HEK293 (cell line): ENCODE data around the gene ECM1.

Experiments
- FEZF1 ChIP-seq: fragments of 450-650 bp; formaldehyde crosslinking; IDR thresholded peaks from 2 replicates; pipeline ENCODE4 v1.5.1; 2016; ENCODE audit warnings: missing biosample characterization, missing genetic modification characterization
- HOXC10 ChIP-seq: sonication (generic); formaldehyde crosslinking; IDR thresholded peaks from 2 replicates; pipeline ENCODE4 v1.8.1; 2023; ENCODE audit warnings: mild to moderate bottlenecking, missing genetic modification reagents
- KLF7 ChIP-seq: fragments of 450-650 bp; formaldehyde crosslinking; IDR thresholded peaks from 2 replicates; pipeline ENCODE4 v1.5.1; 2016; ENCODE audit warnings: missing biosample characterization, missing genetic modification characterization, borderline replicate concordance
- REST ChIP-seq: fragments of 450-650 bp; formaldehyde crosslinking; IDR thresholded peaks from 2 replicates; pipeline ENCODE4 v1.5.1; 2016; ENCODE audit warnings: missing biosample characterization, missing genetic modification characterization
- SCRT1 ChIP-seq: fragments of 450-650 bp; formaldehyde crosslinking; IDR thresholded peaks from 2 replicates; pipeline ENCODE4 v1.5.1; 2016; ENCODE audit warnings: missing biosample characterization, missing genetic modification characterization, borderline replicate concordance
- SP2 ChIP-seq: fragments of 450-650 bp; formaldehyde crosslinking; IDR thresholded peaks from 2 replicates; pipeline ENCODE4 v1.5.1; 2016; ENCODE audit warnings: missing biosample characterization, missing genetic modification characterization
- ZBTB7A ChIP-seq: fragments of 450-650 bp; formaldehyde crosslinking; IDR thresholded peaks from 2 replicates; pipeline ENCODE4 v1.5.1; 2016; ENCODE audit warnings: low read depth, missing biosample characterization, missing genetic modification characterization
- ZNF138 ChIP-seq: fragments of 450-650 bp; formaldehyde crosslinking; IDR thresholded peaks from 2 replicates; pipeline ENCODE4 v1.5.1; 2016; ENCODE audit warnings: missing biosample characterization, missing genetic modification characterization, borderline replicate concordance
- ZNF146 ChIP-seq: fragments of 450-650 bp; formaldehyde crosslinking; IDR thresholded peaks from 2 replicates; pipeline ENCODE4 v1.5.1; 2016; ENCODE audit warnings: missing biosample characterization, missing genetic modification characterization
- ZNF148 ChIP-seq: fragments of 450-650 bp; formaldehyde crosslinking; IDR thresholded peaks from 2 replicates; pipeline ENCODE4 v1.5.0; 2017; ENCODE audit warnings: missing biosample characterization, missing genetic modification characterization, borderline replicate concordance
- ZNF175 ChIP-seq: fragments of 450-650 bp; formaldehyde crosslinking; IDR thresholded peaks from 2 replicates; pipeline ENCODE4 v1.5.1; 2016; ENCODE audit warnings: missing biosample characterization, missing genetic modification characterization
- ZNF366 ChIP-seq: fragments of 450-650 bp; formaldehyde crosslinking; conservative IDR thresholded peaks from 2 replicates; pipeline ENCODE4 v1.5.1; 2016; ENCODE audit warnings: missing biosample characterization, missing genetic modification characterization
- ZNF37A ChIP-seq: fragments of 450-650 bp; IDR thresholded peaks from 2 replicates; pipeline ENCODE4 v1.5.1; 2018; ENCODE audit warnings: missing biosample characterization, missing genetic modification characterization
- ZNF398 ChIP-seq: fragments of 450-650 bp; formaldehyde crosslinking; IDR thresholded peaks from 2 replicates; pipeline ENCODE4 v1.5.1; 2017; ENCODE audit warnings: missing biosample characterization, missing genetic modification characterization
- ZNF518A ChIP-seq: fragments of 450-650 bp; formaldehyde crosslinking; conservative IDR thresholded peaks from 2 replicates; pipeline ENCODE4 v1.5.1; 2016; ENCODE audit warnings: low read depth, missing biosample characterization, missing genetic modification characterization
- ZNF549 ChIP-seq: fragments of 450-650 bp; IDR thresholded peaks from 2 replicates; pipeline ENCODE4 v1.5.1; 2018; ENCODE audit warnings: missing biosample characterization, missing genetic modification characterization, mild to moderate bottlenecking, inconsistent platforms, moderate library complexity
- ZNF571 ChIP-seq: fragments of 450-650 bp; formaldehyde crosslinking; IDR thresholded peaks from 2 replicates; pipeline ENCODE4 v1.5.0; 2017; ENCODE audit warnings: missing biosample characterization, missing genetic modification characterization
- ZNF660 ChIP-seq: fragments of 450-650 bp; IDR thresholded peaks from 2 replicates; pipeline ENCODE4 v1.5.1; 2018; ENCODE audit warnings: missing biosample characterization, mild to moderate bottlenecking, missing genetic modification characterization
- ZNF76 ChIP-seq: fragments of 450-650 bp; formaldehyde crosslinking; IDR thresholded peaks from 2 replicates; pipeline ENCODE4; 2016; ENCODE audit warnings: low read depth, missing biosample characterization, missing genetic modification characterization, borderline replicate concordance
- ZNF843 ChIP-seq: fragments of 450-650 bp; formaldehyde crosslinking; IDR thresholded peaks from 2 replicates; pipeline ENCODE4 v1.5.1; 2016; ENCODE audit warnings: missing biosample characterization, missing genetic modification characterization
- ZSCAN18 ChIP-seq: fragments of 450-650 bp; formaldehyde crosslinking; IDR thresholded peaks from 2 replicates; pipeline ENCODE4 v1.5.1; 2016; ENCODE audit warnings: missing biosample characterization, missing genetic modification characterization

ECM1 gene

GRCh38 chr1:150515328-150516049 lies 7.6 kb downstream of the ECM1 start, which contains the start of gene FALEC (continued):
- TF ChIP-seq ZNF398 (tag by site-specific recombination), result peak; percentile 75
- TF ChIP-seq SP2 (tag by site-specific recombination), result peak; percentile 87
- peak; percentile 69; the same call in 1 of the 2 replicates for TF ChIP-seq ZNF366 (tag by site-specific recombination)
- no peak; the same call in 1 of the 2 replicates for TF ChIP-seq REST
- TF ChIP-seq ZNF660 (tag by site-specific recombination), result 0 out of 2 replicates have a peak, but pooled peaks have one; percentile 10
- TF ChIP-seq ZNF571, result no peak
- no peak for TF ChIP-seq ZNF843
- no peak for TF ChIP-seq ZNF175 (tag by site-specific recombination)
- no peak for TF ChIP-seq ZBTB7A (tag by site-specific recombination)
- TF ChIP-seq ZNF518A (tag by site-specific recombination), result no peak
- TF ChIP-seq ZNF146 (tag by site-specific recombination), result no peak
- no peak for TF ChIP-seq HOXC10 (CRISPR knock-in tag)
- no peak for TF ChIP-seq KLF7
- TF ChIP-seq ZNF37A, result no peak
- TF ChIP-seq SCRT1 (tag by site-specific recombination), result no peak
- no peak for TF ChIP-seq ZNF138 (tag by site-specific recombination)
- no peak for TF ChIP-seq FEZF1
- TF ChIP-seq ZNF549, result no peak
- 0 out of 2 replicates have a peak, but pooled peaks have one; percentile 35 for TF ChIP-seq ZNF148 (tag by site-specific recombination)
- no peak for TF ChIP-seq ZSCAN18 (tag by site-specific recombination)
- peak; percentile 66 for TF ChIP-seq ZNF76 (tag by site-specific recombination)
